Bronchial epithelial cell (primary cell): ENCODE data around the gene SEC14L6. TPM values are rescaled to one million over a fixed set of nuclear protein-coding genes. Genes with fewer than 3 reads are reported as not detected.

Source experiments
- DNase-seq: peaks from one replicate; pipeline ENCODE4 v3.0.0-alpha.2; 2010; ENCODE audit warnings: low read depth
- FAIRE-seq: peaks from 2 replicates; lab custom pipeline; 2011; peaks lifted over from hg19 to GRCh38; lab: Jason Lieb, UNC
- H3K27me3 ChIP-seq: 2 replicates; pipeline ENCODE4 v1.5.1; 2011; ENCODE audit warnings: low read length; ENCODE audit not compliant: control insufficient read depth, insufficient read depth
- H3K36me3 ChIP-seq: 2 replicates; pipeline ENCODE4 v1.5.1; 2011; ENCODE audit warnings: low read length; ENCODE audit not compliant: control insufficient read depth, insufficient read depth
- H3K4me3 ChIP-seq: 2 replicates; pipeline ENCODE4 v1.5.1; 2011; ENCODE audit warnings: mild to moderate bottlenecking, low read depth, low read length, control low read depth
- CTCF ChIP-seq: IDR thresholded peaks from 2 replicates; pipeline ENCODE4 v1.5.1; 2011; ENCODE audit warnings: mild to moderate bottlenecking, moderate library complexity, low read length, control low read depth, inconsistent platforms; ENCODE audit not compliant: insufficient read depth, severe bottlenecking
- total RNA-seq: library from RNA; depleted of rRNA; stranded (reverse); fragments of >200 nt; gene quantifications from 2 replicates; pipeline ENCODE4 v1.2.1, GENCODE V29; 2014

The SEC14L6 gene
- total RNA-seq, 1 donor from 2014 or later = not detected

GRCh38 chr22:30519842-30520425 is 26.6 kb downstream of the SEC14L6 start:
- FAIRE-seq (no peak), DNase-seq (no peak)
- TF ChIP-seq CTCF = no peak
- Histone ChIP-seq H3K27me3 (peaks cover 4% of the 10 kb centered on the region), H3K36me3 (no peaks in the 10 kb centered on the region), H3K4me3 (no peak overlapping the region)

GRCh38 chr22:30516731-30517130 is 29.8 kb downstream of the SEC14L6 start:
- TF ChIP-seq CTCF = no peak
- Histone ChIP-seq H3K27me3 (peaks cover 3% of the 10 kb centered on the region), H3K36me3 (no peaks in the 10 kb centered on the region), H3K4me3 (no peak overlapping the region)
- DNase-seq = no peak
- FAIRE-seq = no peak

GRCh38 chr22:30516273-30516672 is 30.3 kb downstream of the SEC14L6 start:
- FAIRE-seq = no peak
- H3K36me3 ChIP-seq = no peaks in the 10 kb centered on the region

GRCh38 chr22:30514252-30514651 is 32.3 kb downstream of the SEC14L6 start:
- Histone ChIP-seq H3K36me3 (no peaks in the 10 kb centered on the region), H3K4me3 (no peak overlapping the region), H3K27me3 (no peaks in the 10 kb centered on the region)
- TF ChIP-seq CTCF = no peak
- DNase-seq (no peak), FAIRE-seq (no peak)

More at GRCh38 chr22:30516273-30516672, 30.3 kb downstream of the SEC14L6 start:
- DNase-seq = no peak
- no peak overlapping the region for H3K4me3 ChIP-seq
- H3K27me3 ChIP-seq = peaks cover 1% of the 10 kb centered on the region
- no peak for TF ChIP-seq CTCF

GRCh38 chr22:30513462-30513861 is 33.1 kb downstream of the SEC14L6 start:
- Histone ChIP-seq H3K4me3 (no peak overlapping the region), H3K36me3 (no peaks in the 10 kb centered on the region), H3K27me3 (no peaks in the 10 kb centered on the region)
- TF ChIP-seq CTCF = no peak
- FAIRE-seq (no peak), DNase-seq (no peak)

- no peak for TF ChIP-seq CTCF
- Histone ChIP-seq H3K36me3 (no peaks in the 10 kb centered on the region), H3K27me3 (no peaks in the 10 kb centered on the region), H3K4me3 (no peak overlapping the region)
- DNase-seq = no peak
- no peak for FAIRE-seq
Observed at GRCh38 chr22:30511911-30512310, 34.6 kb downstream of the SEC14L6 start.
